HFF-Myc (cell line): ENCODE measurements around the gene CTR9.

Experiments
- DNase-seq: peaks from one replicate; pipeline ENCODE4 v3.0.0-alpha.2; 2011; ENCODE audit warnings: low read depth; ENCODE audit errors: extremely low read depth
- H3K4me3 ChIP-seq: replicated peaks from 2 replicates; pipeline ENCODE4 v1.5.1; 2011; ENCODE audit warnings: low read depth, mild to moderate bottlenecking, control low read depth, low read length
- TF ChIP-seq, protein P1 (sequence below): IDR thresholded peaks from 2 replicates; pipeline ENCODE4 v1.5.1; 2012; ENCODE audit warnings: mild to moderate bottlenecking, low read depth, low read length, control low read depth; ENCODE audit errors: missing control alignments

The CTR9 gene

DNA sequence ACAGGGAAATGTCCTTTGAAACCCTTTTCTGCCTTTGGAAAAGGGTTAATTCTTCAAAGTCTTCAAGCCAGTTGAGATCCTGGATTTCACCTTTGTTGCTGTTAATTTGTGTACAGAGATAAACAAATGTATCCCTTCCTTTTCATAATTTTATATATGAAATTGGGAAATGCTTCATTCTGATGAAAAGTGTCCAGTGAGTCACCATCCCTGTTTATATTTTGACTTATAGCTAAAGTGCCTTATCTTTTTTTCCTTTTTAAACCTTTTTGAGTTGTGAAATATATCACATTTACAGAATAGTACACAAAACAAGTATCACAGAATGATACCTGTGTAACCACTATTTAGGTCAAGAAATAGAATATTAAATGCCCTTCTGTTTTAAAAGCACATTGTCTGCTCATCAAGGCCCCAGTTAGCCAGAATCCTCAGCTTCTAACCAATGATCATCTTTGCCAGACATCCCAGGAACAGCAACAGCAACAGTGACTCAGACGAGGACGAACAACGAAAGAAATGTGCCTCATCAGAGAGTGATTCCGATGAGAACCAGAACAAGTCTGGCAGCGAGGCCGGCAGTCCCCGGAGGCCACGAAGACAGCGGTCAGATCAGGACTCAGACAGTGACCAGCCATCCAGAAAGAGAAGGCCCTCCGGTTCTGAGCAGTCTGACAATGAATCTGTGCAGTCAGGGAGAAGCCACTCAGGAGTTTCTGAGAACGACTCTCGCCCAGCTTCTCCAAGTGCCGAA lies 27.3 kb downstream of the CTR9 start:
- TF ChIP-seq, protein P1, sequence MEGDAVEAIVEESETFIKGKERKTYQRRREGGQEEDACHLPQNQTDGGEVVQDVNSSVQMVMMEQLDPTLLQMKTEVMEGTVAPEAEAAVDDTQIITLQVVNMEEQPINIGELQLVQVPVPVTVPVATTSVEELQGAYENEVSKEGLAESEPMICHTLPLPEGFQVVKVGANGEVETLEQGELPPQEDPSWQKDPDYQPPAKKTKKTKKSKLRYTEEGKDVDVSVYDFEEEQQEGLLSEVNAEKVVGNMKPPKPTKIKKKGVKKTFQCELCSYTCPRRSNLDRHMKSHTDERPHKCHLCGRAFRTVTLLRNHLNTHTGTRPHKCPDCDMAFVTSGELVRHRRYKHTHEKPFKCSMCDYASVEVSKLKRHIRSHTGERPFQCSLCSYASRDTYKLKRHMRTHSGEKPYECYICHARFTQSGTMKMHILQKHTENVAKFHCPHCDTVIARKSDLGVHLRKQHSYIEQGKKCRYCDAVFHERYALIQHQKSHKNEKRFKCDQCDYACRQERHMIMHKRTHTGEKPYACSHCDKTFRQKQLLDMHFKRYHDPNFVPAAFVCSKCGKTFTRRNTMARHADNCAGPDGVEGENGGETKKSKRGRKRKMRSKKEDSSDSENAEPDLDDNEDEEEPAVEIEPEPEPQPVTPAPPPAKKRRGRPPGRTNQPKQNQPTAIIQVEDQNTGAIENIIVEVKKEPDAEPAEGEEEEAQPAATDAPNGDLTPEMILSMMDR, result no peak
- DNase-seq, result no peak
- no peak overlapping the region for H3K4me3 ChIP-seq

DNA sequence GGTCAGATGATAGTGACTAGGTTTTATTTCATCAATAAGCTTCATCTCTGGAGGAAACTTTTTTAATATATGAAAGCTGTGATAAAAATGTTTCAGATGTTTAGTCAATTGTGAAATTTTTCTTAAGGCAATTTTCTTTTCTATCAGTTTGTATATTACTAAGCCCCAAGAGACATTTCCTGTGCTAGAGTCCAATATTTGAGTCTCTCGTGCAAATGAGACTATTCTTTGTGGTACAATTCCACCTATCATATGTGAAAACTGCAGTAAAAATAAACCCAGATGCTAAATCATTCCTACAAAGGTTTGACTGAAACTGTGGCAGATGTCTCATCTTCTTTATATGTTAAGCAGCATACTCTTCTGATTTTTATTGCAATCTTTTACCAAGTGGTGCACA lies 28.0 kb downstream of the CTR9 start:
- H3K4me3 ChIP-seq, result no peak overlapping the region
- no peak for DNase-seq
- TF ChIP-seq, protein P1, result no peak

DNA sequence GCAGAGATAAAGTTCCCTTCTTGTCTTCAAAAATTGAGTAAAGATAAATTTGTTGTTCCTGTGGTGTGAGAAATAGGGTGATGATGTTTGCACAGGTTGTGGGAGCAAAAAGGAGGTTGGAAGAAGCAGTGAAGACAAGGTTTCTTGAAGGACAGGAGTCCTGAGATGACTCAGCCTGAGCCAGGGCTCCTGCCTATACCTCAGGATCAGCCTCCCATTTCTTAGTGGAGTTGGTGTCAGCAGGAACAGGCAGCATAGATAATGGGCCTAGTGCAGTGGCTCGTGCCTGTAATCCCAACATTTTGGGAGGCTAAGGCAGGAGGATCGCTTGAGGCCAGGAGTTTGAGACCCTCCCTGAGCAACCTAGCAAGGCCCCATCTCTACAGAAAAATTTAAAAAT lies 29.0 kb downstream of the CTR9 start:
- TF ChIP-seq, protein P1, result no peak
- H3K4me3 ChIP-seq, result no peak overlapping the region
- DNase-seq, result no peak

DNA sequence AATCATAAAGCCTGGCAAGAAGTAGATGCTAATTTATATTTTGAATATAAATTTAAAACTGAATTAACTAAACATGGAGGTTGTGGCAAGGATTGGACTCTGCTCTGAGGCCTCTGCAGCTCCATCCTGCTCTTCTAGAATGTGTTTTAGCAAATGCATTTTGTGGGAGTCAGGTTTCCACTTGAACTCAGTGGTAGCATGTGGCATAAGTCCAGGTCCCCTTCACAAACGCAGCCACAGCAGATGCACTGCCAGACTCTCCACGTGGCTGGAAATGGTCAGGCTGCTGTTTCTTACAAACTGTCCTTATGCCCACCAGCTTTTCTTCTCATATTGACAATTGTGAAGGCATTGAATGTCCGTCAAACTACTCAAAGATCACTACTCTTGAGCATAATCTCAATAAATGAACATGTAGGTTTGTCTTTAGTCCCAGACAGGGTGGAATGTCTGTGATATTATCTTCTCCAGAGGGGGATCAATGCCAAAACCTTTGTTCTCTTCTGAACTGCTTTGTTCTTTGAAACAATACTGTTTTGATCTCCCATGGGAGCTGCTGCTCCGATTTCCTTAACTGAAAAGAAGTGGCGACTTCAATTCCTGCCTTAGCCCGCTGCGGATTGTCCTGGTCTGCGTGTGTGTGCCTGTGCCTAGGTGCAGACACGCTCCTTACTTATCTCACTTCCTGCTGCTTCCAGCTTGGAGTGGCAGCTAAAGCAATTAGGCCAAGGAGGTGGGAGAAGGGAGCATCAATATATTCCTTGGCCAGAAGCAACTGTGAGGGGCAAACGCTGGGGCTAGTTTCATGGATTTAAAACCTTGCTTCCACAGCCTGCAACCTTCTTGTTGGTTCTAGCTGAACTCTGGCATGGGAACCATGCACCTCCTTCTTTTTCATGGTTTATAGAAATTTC lies 33.4 kb downstream of the CTR9 start:
- H3K4me3 ChIP-seq, result no peak overlapping the region
- DNase-seq, result no peak
- TF ChIP-seq, protein P1, result no peak

DNA sequence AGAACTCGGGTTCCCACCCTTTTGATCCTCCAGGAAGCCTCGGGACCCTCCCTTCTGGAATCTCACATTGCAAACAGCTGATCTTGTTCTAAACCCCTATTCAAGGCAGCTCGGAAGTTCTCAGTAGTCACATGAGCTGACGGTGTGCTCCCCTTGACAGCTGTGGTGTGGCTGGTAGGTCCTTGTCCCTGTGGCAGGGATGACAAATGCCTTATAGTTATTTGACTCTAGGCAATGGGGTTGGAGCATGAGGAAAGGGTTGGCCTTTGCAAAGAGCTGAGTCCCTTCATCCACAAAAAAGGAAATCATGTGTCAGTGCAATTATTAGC lies 34.1 kb downstream of the CTR9 start:
- DNase-seq, result no peak
- H3K4me3 ChIP-seq, result no peak overlapping the region
- TF ChIP-seq, protein P1, result no peak

DNA sequence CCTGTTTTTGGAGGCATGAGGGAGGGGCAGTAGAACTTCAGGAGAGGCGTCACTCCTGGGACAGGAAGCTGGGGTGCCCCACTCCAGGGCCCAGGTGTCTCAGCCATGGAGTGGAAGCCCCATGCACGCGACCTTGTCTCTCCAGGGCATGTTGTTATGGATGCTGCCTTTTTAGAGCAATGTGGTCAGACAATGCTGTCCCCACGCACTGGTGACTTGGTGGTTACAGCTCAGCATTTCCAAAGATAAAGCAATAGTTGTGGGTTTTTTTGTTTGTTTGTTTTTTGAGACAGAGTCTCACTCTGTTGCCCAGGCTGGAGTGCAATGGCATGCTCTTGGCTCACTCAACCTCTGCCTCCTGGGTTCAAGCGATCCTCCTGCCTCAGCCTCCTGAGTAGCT lies 35.4 kb downstream of the CTR9 start:
- TF ChIP-seq, protein P1, result no peak
- no peak overlapping the region for H3K4me3 ChIP-seq
- no peak for DNase-seq
